Neuron (in vitro differentiated cells): ENCODE measurements around the gene AASDH.
A peak's percentile ranks its signal among the peaks of the same experiment; 100 is the strongest.

ENCODE experiments used
- H2AFZ ChIP-seq: one replicate; pipeline ENCODE4 v1.6.1; 2013; ENCODE audit warnings: low read depth, mild to moderate bottlenecking, inconsistent platforms, low read length, moderate library complexity
- H3K27me3 ChIP-seq: one replicate; pipeline ENCODE4 v1.6.1; 2013; ENCODE audit warnings: low read length; ENCODE audit not compliant: insufficient read depth
- H3K36me3 ChIP-seq: one replicate; pipeline ENCODE4 v1.6.1; 2013; ENCODE audit warnings: low read length; ENCODE audit not compliant: insufficient read depth
- H3K4me1 ChIP-seq: one replicate; pipeline ENCODE4 v1.6.1; 2013; ENCODE audit warnings: low read length; ENCODE audit not compliant: insufficient read depth
- H3K4me3 ChIP-seq: 2 replicates; pipeline ENCODE4 v1.5.1; 2013; ENCODE audit warnings: mild to moderate bottlenecking, low read length, moderate library complexity
- H3K9me3 ChIP-seq: one replicate; pipeline ENCODE4 v1.6.1; 2013; ENCODE audit warnings: low read length

The AASDH gene

DNA sequence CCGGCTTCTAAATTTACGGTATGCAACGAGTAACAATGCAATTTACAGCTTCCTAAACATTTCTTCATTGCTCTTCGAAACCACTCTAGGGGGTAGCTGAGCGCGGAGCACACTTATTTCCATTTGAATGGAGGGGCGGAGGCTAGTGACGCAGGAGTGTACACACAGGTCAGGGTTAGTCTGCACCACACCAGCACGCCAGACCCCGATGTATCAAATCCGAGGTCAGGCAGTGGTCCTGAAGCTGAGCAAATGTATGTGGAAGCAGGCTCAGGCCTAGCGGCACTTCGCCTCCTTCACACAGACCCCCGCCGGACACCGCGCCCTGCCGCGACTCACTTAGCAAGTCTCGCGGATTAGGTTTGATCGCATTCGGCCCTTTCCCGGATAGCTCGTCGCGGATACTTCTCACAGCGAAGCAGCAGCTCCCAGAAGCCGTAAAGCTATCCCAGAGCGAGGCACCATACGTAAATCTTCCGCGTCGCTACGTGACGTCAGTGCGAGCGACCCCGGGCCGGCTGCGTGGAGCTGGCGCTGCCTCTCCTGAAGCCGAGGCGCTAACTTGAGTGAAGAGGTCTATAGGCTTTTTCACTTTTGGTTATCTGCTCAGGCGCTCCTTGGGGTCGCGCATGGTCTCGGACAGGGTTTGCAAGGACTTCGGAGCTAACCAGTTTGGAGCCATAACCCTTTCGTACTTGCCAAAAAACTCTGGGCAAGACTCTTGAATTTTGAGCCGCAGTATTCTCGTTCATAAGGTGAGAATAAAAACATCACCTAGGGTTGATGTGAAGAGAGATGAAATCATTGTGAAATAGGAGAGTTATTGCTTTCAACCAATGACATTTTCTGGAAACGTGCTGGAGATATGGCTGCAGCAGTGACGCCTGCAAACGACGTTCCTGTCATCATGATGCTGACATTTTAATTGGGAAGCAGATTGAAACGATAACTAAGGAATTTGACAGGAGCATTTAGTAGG lies at the start of gene AASDH:
AASDH (minus strand) TSS at position 469 of the 979 bp plus-strand sequence. CDS start 3,192 bp downstream, outside the sequence.
- no peaks in the 10 kb centered on the region for H3K9me3 ChIP-seq
- peaks cover 10% of the 10 kb centered on the region for H3K36me3 ChIP-seq
- H2AFZ ChIP-seq: peak within 1 kb of the TSS; percentile 81
- peaks cover 15% of the 10 kb centered on the region for H3K4me1 ChIP-seq
- peak within 1 kb of the TSS; percentile 70 for H3K4me3 ChIP-seq
- no peaks in the 10 kb centered on the region for H3K27me3 ChIP-seq

DNA sequence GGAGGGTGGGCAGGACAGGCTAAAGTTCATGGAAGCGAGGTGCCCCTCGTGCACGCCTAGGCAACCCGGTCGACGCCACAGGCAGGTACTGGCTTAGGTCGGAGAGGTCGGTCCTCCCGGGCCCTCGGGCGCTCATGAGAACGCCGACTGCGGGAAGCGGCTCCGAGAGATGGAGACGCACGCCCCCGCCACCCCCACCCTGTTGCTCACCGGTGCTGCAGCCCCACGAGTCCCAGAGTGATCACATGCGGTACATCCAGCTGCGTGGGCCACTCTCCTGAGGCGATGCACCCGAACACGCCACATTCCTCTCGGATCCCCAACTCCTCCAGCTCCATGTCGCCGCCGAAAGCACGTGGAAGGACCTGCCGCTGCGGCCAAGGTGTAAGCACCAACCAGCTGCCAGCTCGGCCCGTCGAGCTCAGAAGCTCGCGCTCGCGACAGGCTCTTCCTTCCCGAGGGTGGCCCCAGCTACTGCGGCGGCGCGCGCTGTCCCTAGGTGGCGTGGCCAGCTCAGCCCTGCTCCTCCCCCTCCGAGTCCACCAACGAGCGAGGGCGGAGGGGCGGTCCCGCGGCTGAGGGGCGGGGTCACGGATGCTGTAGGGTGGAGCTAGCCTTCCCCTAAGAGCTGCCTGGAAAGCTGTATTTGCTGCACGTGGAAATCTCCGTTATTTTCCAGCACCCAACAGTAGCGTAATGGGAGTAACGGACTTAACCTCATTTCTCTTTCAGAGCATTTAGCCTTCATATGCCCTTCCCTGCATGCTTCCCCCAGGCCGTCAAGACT lies 48.0 kb upstream of the AASDH start, which contains the start of gene PPAT:
PPAT (minus strand) TSS at position 476 of the 787 bp plus-strand sequence; CDS start at position 338, 138 bp downstream.
- Histone ChIP-seq H2AFZ (peak within 1 kb of the TSS; percentile 41), H3K4me1 (peaks cover 20% of the 10 kb centered on the region), H3K27me3 (no peaks in the 10 kb centered on the region), H3K36me3 (no peaks in the 10 kb centered on the region), H3K9me3 (no peaks in the 10 kb centered on the region), H3K4me3 (peak within 1 kb of the TSS; percentile 87)

DNA sequence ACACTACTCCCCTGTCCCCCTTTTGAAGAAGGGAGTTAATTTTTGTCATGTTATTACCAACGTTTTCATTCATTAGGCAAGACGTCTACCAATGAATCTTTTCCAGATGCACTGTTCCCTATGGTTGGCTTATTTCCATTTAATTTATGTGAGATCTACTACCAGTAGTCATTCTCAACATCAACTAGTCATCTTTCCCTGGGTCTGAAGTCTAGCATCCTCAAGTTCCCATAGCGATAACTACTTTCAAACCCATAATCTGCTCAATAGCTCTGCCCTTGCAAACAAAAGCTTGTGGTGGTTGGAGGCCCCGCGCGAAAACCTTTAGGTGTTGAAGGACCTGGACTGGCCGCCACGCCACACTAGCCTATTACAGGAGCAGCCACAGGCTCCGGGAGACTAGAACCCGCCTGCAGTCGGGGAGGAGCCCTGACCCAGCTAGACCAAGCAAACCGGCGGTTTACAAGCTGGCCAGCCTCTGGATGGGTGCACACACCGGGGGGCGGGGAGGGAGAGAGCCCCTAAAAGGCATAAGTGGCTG lies 47.4 kb upstream of the AASDH start:
- H3K36me3 ChIP-seq: no peaks in the 10 kb centered on the region
- H3K4me3 ChIP-seq: peak overlapping the region; percentile 87
- no peaks in the 10 kb centered on the region for H3K9me3 ChIP-seq
- H2AFZ ChIP-seq: peak overlapping the region; percentile 41
- no peaks in the 10 kb centered on the region for H3K27me3 ChIP-seq
- H3K4me1 ChIP-seq: peaks cover 14% of the 10 kb centered on the region

DNA sequence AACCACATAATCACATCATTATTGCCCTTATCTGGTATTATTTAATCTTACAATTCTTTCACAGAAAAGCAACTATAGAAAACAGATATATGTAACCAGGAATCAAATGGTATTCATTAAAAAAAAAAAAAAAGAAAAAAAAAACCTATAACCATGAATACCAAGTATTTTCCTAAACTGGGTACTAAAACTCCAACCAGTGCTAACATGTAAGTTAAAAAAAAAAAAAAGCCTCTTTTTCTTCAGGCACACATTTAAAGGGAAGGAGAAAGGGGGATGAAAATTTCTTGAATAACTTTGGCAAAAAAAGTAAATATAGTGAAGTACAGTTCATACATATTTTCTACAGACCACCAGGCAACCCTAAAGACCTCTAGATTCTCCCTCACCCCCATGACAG lies 46.0 kb upstream of the AASDH start:
- no peaks in the 10 kb centered on the region for H3K9me3 ChIP-seq
- H3K4me3 ChIP-seq: peak overlapping the region; percentile 87
- peaks cover 10% of the 10 kb centered on the region for H3K4me1 ChIP-seq
- no peaks in the 10 kb centered on the region for H3K27me3 ChIP-seq
- H2AFZ ChIP-seq: no peak overlapping the region
- no peaks in the 10 kb centered on the region for H3K36me3 ChIP-seq

DNA sequence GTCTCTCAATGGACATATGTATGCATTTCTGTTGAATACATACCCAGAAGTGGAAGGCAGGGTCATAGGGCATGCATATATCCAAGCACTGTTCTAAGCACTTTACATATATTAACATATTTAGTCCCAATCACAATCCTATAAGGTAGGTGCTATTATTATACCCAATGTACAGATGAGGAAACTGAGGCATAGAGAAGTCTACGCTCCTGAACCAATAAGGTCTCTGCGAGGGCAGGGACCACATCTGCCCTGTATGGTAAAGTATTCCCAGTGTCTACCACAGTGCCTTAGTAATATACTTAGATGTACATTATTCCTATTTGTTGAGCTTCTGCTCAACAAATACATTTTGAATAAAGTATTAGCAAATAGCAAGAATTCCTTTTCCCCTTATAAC lies 42.9 kb upstream of the AASDH start:
- no peaks in the 10 kb centered on the region for H3K27me3 ChIP-seq
- peaks cover 6% of the 10 kb centered on the region for H3K4me1 ChIP-seq

DNA sequence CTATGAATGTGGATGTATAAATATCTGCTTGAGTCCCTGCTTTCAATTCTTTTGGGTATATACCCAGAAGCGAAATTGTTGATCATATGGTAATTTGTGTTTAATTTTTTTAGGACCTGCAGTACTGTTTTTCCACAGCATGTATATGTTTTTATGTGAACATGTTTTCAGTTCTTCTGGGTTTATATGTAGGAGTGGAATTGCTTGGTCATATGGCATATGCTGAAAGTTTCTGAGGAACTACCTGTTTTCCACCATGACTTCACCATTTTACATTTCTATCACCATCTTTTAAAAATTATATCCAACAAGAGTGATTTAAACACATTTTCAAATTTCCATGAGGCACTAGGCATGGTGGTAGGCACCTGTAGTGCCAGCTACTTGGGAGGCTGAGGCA lies 39.9 kb upstream of the AASDH start:
- Histone ChIP-seq H3K4me1 (no peaks in the 10 kb centered on the region), H3K36me3 (no peaks in the 10 kb centered on the region), H3K27me3 (no peaks in the 10 kb centered on the region), H2AFZ (no peak overlapping the region), H3K9me3 (no peaks in the 10 kb centered on the region), H3K4me3 (no peak overlapping the region)

More for the DNA sequence above, 42.9 kb upstream of the AASDH start:
- Histone ChIP-seq H3K9me3 (no peaks in the 10 kb centered on the region), H3K36me3 (no peaks in the 10 kb centered on the region), H3K4me3 (no peak overlapping the region), H2AFZ (no peak overlapping the region)

DNA sequence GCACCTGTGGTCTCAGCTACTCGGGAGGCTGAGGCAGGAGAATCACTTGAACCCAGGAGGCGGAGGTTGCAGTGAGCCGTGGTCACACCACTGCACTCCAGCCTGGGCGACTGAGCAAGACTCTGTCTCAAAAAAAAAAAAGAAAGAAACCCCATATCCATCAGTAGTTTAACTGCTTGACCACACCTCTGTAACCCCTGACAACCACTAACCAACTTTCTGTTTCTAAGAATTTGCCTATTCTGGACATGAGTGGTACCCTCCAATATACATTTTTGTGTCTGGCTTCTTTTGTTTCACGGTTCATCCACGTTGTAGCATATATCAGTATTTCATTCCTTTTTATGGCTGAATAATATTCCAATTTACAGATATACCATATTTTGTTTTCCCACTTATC lies 39.0 kb upstream of the AASDH start:
- H3K4me3 ChIP-seq: no peak overlapping the region
- no peaks in the 10 kb centered on the region for H3K9me3 ChIP-seq
- no peaks in the 10 kb centered on the region for H3K36me3 ChIP-seq
- H3K4me1 ChIP-seq: no peaks in the 10 kb centered on the region
- no peaks in the 10 kb centered on the region for H3K27me3 ChIP-seq
- H2AFZ ChIP-seq: no peak overlapping the region

GRCh38 chr4:56425518-56425917 lies 38.2 kb upstream of the AASDH start:
- H3K4me1 ChIP-seq: no peaks in the 10 kb centered on the region
- no peak overlapping the region for H2AFZ ChIP-seq
- H3K9me3 ChIP-seq: no peaks in the 10 kb centered on the region
- H3K36me3 ChIP-seq: no peaks in the 10 kb centered on the region
- no peaks in the 10 kb centered on the region for H3K27me3 ChIP-seq
- H3K4me3 ChIP-seq: no peak overlapping the region

- no peak overlapping the region for H3K4me3 ChIP-seq
- no peaks in the 10 kb centered on the region for H3K9me3 ChIP-seq
- no peaks in the 10 kb centered on the region for H3K27me3 ChIP-seq
- no peaks in the 10 kb centered on the region for H3K4me1 ChIP-seq
- H3K36me3 ChIP-seq: no peaks in the 10 kb centered on the region
- H2AFZ ChIP-seq: no peak overlapping the region
These were observed 37.6 kb upstream of the AASDH start for GRCh38 chr4:56424697-56425514.

DNA sequence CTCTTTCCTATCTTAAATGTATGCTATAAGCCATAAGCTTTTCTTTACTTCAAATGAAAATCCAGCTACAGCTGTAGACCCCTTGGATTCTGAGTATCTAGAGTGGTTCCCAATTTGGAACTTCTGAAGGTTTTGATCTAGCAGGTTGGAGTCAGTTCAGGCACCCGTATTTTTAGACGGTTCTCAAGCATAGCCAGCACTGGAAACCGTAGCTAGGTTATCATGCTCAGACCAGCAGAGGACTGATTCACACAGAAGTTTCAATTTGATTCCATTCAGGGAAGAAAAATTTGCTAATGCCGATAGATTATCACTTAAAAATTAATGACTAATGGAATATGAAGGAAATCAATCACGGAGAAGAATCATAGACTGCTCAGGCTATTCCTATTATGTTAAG lies 36.9 kb upstream of the AASDH start:
- Histone ChIP-seq H2AFZ (no peak overlapping the region), H3K9me3 (no peaks in the 10 kb centered on the region), H3K4me1 (no peaks in the 10 kb centered on the region), H3K36me3 (no peaks in the 10 kb centered on the region), H3K27me3 (no peaks in the 10 kb centered on the region), H3K4me3 (no peak overlapping the region)

DNA sequence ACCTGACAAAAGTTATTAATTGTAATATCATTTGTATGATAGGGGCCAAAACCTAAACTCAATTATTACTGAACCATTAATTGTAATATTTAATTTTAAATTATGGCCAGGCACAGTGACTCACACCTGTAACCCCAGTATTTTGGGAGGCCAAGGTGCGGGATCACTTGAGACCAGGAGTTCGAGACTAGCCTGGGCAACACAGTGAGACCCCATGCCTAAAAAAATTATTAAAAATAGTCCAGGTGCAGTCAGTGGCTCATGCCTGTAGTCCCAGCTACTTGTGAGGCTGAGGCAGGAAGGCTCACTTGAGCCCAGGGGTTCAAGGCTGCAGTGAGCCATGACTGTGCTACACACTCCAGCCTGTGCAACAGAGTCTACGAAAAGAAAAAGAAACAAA lies 30.1 kb upstream of the AASDH start:
- H2AFZ ChIP-seq: no peak overlapping the region
- H3K4me1 ChIP-seq: no peaks in the 10 kb centered on the region
- H3K36me3 ChIP-seq: peaks cover 2% of the 10 kb centered on the region
- H3K9me3 ChIP-seq: no peaks in the 10 kb centered on the region
- H3K4me3 ChIP-seq: no peak overlapping the region
- no peaks in the 10 kb centered on the region for H3K27me3 ChIP-seq

- no peak overlapping the region for H2AFZ ChIP-seq
- H3K9me3 ChIP-seq: no peaks in the 10 kb centered on the region
- H3K36me3 ChIP-seq: peaks cover 2% of the 10 kb centered on the region
- no peaks in the 10 kb centered on the region for H3K27me3 ChIP-seq
- no peak overlapping the region for H3K4me3 ChIP-seq
- H3K4me1 ChIP-seq: peaks cover 6% of the 10 kb centered on the region
These were observed 29.1 kb upstream of the AASDH start for GRCh38 chr4:56416349-56416748.
